Stimulated activated CD4-positive, alpha-beta T cell treated with anti-CD3 and anti-CD28 coated beads, Interleukin-12 subunit alpha, Interleukin-12 subunit beta, amount 100 ng/mL, for 48 hours (primary cell): ENCODE results near the gene MSX1.

Experiments
- DNase-seq, 3 donors: peaks; one replicate each; pipeline ENCODE4 v3.0.0-alpha.2; 2020; ENCODE audit warnings: low read depth in 2 of 3, low spot score in 1 of 3

MSX1 gene

GRCh38 chr4:4857001-4857808 lies 2.3 kb upstream of the MSX1 start:
- no peak for DNase-seq

GRCh38 chr4:4857809-4858508 lies 1.5 kb upstream of the MSX1 start:
- no peak for DNase-seq

GRCh38 chr4:4858527-4859324 lies 739 bp upstream of the MSX1 start:
- no peak for DNase-seq

GRCh38 chr4:4859799-4860599 lies 534 bp downstream of the MSX1 start:
- no peak for DNase-seq

GRCh38 chr4:4860600-4861389 lies 1.3 kb downstream of the MSX1 start:
- no peak for DNase-seq

- no peak for DNase-seq
Observed at GRCh38 chr4:4861390-4862018, 2.0 kb downstream of the MSX1 start.

GRCh38 chr4:4862071-4862551 lies 2.6 kb downstream of the MSX1 start:
- no peak for DNase-seq

- no peak for DNase-seq
Observed at GRCh38 chr4:4862665-4863482, 3.4 kb downstream of the MSX1 start.

- DNase-seq: no peak
Observed at GRCh38 chr4:4864443-4864939, 5.0 kb downstream of the MSX1 start.

- no peak for DNase-seq
Observed at GRCh38 chr4:4864940-4865704, 5.7 kb downstream of the MSX1 start.

GRCh38 chr4:4865705-4866123 lies 6.2 kb downstream of the MSX1 start:
- DNase-seq: no peak

GRCh38 chr4:4866124-4866865 lies 6.8 kb downstream of the MSX1 start:
- no peak for DNase-seq

GRCh38 chr4:4866866-4867374 lies 7.5 kb downstream of the MSX1 start:
- DNase-seq: no peak

- DNase-seq: no peak
Observed at GRCh38 chr4:4867375-4868039, 8.0 kb downstream of the MSX1 start.

- DNase-seq: no peak
Observed at GRCh38 chr4:4868040-4868757, 8.7 kb downstream of the MSX1 start.
